Bronchial epithelial cell (primary cell): Measurements from ENCODE around the gene C5orf63. TPM values are rescaled to one million over a fixed set of nuclear protein-coding genes. Genes with fewer than 3 reads are reported as not detected.
"Not testable (repeated sequence)": the region's sequence is repeated elsewhere in the genome, so short reads cannot be mapped to it uniquely, and the experiment has no call there.

Experiments used
- DNase-seq: peaks from one replicate; pipeline ENCODE4 v3.0.0-alpha.2; 2010; ENCODE audit warnings: low read depth
- FAIRE-seq: peaks from 2 replicates; lab custom pipeline; 2011; peaks lifted over from hg19 to GRCh38; lab: Jason Lieb, UNC
- H3K27me3 ChIP-seq: 2 replicates; pipeline ENCODE4 v1.5.1; 2011; ENCODE audit warnings: low read length; ENCODE audit not compliant: control insufficient read depth, insufficient read depth
- H3K36me3 ChIP-seq: 2 replicates; pipeline ENCODE4 v1.5.1; 2011; ENCODE audit warnings: low read length; ENCODE audit not compliant: control insufficient read depth, insufficient read depth
- H3K4me3 ChIP-seq: 2 replicates; pipeline ENCODE4 v1.5.1; 2011; ENCODE audit warnings: mild to moderate bottlenecking, low read depth, low read length, control low read depth
- total RNA-seq: library from RNA; depleted of rRNA; stranded (reverse); fragments of >200 nt; gene quantifications from 2 replicates; pipeline ENCODE4 v1.2.1, GENCODE V29; 2014
- TF ChIP-seq, protein P1 (sequence below): IDR thresholded peaks from 2 replicates; pipeline ENCODE4 v1.5.1; 2011; ENCODE audit warnings: mild to moderate bottlenecking, moderate library complexity, low read length, control low read depth, inconsistent platforms; ENCODE audit not compliant: insufficient read depth, severe bottlenecking

The C5orf63 gene
- total RNA-seq, 1 donor from 2014 or later: 4.5 TPM

DNA sequence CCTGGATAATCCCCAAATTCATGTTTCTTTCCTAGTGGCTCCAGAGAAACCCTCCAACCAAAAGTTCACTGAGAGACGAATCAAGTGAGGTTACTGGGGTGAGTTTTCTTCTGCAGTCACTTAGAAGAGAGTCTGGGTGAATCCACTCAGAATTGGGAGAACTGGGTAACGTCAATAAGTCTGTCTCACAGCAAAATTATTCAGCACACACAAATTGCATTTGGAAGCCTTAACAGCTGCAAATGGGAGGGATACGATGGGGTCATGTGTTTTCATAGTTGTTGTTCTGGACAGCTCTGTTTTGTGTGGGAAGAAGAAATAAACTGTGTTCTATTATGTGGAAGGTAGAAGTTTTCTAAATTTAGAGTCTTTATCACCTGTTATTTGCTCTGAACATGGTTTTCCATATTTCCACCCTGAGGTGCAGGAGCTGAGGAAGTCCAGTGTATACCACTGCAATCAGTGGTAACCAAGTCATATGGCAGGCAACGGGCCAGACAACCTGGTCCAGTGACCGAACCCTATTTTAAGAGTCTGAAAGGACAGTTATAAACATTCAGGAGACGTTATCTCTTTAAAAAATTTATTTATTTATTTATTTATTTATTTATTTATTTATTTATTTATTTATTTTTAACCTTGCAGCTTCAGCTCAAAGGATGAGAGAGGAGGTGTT is 64.9 kb downstream of the C5orf63 start:
- no peaks in the 10 kb centered on the region for H3K36me3 ChIP-seq
- no peak for DNase-seq
- peak; percentile 47 for FAIRE-seq
- TF ChIP-seq, protein P1, sequence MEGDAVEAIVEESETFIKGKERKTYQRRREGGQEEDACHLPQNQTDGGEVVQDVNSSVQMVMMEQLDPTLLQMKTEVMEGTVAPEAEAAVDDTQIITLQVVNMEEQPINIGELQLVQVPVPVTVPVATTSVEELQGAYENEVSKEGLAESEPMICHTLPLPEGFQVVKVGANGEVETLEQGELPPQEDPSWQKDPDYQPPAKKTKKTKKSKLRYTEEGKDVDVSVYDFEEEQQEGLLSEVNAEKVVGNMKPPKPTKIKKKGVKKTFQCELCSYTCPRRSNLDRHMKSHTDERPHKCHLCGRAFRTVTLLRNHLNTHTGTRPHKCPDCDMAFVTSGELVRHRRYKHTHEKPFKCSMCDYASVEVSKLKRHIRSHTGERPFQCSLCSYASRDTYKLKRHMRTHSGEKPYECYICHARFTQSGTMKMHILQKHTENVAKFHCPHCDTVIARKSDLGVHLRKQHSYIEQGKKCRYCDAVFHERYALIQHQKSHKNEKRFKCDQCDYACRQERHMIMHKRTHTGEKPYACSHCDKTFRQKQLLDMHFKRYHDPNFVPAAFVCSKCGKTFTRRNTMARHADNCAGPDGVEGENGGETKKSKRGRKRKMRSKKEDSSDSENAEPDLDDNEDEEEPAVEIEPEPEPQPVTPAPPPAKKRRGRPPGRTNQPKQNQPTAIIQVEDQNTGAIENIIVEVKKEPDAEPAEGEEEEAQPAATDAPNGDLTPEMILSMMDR: no peak
- H3K4me3 ChIP-seq: no peak overlapping the region
- no peaks in the 10 kb centered on the region for H3K27me3 ChIP-seq

- DNase-seq (no peak), FAIRE-seq (no peak)
- Histone ChIP-seq H3K4me3 (no peak overlapping the region), H3K36me3 (no peaks in the 10 kb centered on the region), H3K27me3 (no peaks in the 10 kb centered on the region)
- TF ChIP-seq, protein P1: no peak
These were observed 65.8 kb downstream of the C5orf63 start for GRCh38 chr5:127007522-127007921.

DNA sequence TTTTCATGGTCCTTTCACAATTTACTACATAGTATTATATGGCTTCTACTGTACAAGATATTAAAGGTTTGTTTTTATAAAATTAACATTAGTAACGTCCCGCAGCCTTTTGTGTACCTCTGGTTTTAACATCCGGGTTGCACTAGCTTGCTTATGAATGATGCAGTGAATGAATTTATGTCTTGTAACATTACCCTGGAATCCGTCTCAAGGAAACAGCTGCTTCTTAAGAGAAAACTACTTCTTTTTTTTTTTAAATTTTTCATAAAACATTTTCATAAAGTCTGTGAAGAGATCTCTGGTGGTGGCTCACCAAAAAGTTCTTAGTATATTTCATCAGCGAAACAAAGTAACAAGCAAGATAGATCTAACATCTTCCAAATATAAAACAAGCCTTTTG is 66.6 kb downstream of the C5orf63 start:
- TF ChIP-seq, protein P1: no peak

GRCh38 chr5:127005282-127005681 is 68.0 kb downstream of the C5orf63 start:
- FAIRE-seq, H3K36me3 ChIP-seq, DNase-seq, H3K27me3 ChIP-seq, H3K4me3 ChIP-seq: not testable (repeated sequence)

More for the DNA sequence above, 66.6 kb downstream of the C5orf63 start:
- Histone ChIP-seq H3K4me3 (no peak overlapping the region), H3K36me3 (no peaks in the 10 kb centered on the region), H3K27me3 (no peaks in the 10 kb centered on the region)
- DNase-seq: no peak
- no peak for FAIRE-seq

GRCh38 chr5:127004721-127005120 is 68.6 kb downstream of the C5orf63 start:
- TF ChIP-seq, protein P1: no peak
- FAIRE-seq (no peak), DNase-seq (no peak)
- Histone ChIP-seq H3K4me3 (no peak overlapping the region), H3K36me3 (no peaks in the 10 kb centered on the region), H3K27me3 (no peaks in the 10 kb centered on the region)

- H3K27me3 ChIP-seq: no peaks in the 10 kb centered on the region
- H3K36me3 ChIP-seq: no peaks in the 10 kb centered on the region
- TF ChIP-seq, protein P1: no peak
- DNase-seq (no peak), FAIRE-seq (no peak)
- no peak overlapping the region for H3K4me3 ChIP-seq
These were observed 69.4 kb downstream of the C5orf63 start for GRCh38 chr5:127003798-127004495.
